NCI-H128 (cell line): ENCODE measurements around the gene HOXC6.

Source experiments
- DNase-seq: peaks from one replicate; lab custom pipeline; 2025; ENCODE audit not compliant: unreplicated experiment; lab: John Stamatoyannopoulos, UW

HOXC6 gene

GRCh38 chr12:54001283-54002187 lies 26.7 kb upstream of the HOXC6 start:
- no peak for DNase-seq

- no peak for DNase-seq
Observed at GRCh38 chr12:54002278-54002914, 25.8 kb upstream of the HOXC6 start.

GRCh38 chr12:54002915-54003389 lies 25.3 kb upstream of the HOXC6 start:
- no peak for DNase-seq

GRCh38 chr12:54003625-54004024 lies 24.6 kb upstream of the HOXC6 start:
- no peak for DNase-seq

GRCh38 chr12:54004063-54004840 lies 24.0 kb upstream of the HOXC6 start:
- DNase-seq, result no peak

GRCh38 chr12:54004841-54005530 lies 23.3 kb upstream of the HOXC6 start:
- DNase-seq, result no peak

GRCh38 chr12:54005531-54005852 lies 22.7 kb upstream of the HOXC6 start:
- no peak for DNase-seq

GRCh38 chr12:54005853-54006558 lies 22.2 kb upstream of the HOXC6 start:
- DNase-seq, result peak; percentile 74

- no peak for DNase-seq
Observed at GRCh38 chr12:54006559-54007220, 21.6 kb upstream of the HOXC6 start.

GRCh38 chr12:54007538-54008259 lies 20.5 kb upstream of the HOXC6 start:
- DNase-seq, result no peak

- no peak for DNase-seq
Observed at GRCh38 chr12:54008260-54008552, 20.0 kb upstream of the HOXC6 start.

- no peak for DNase-seq
Observed at GRCh38 chr12:54009171-54010052, 18.8 kb upstream of the HOXC6 start.

GRCh38 chr12:54010053-54010971 lies 17.9 kb upstream of the HOXC6 start:
- no peak for DNase-seq

GRCh38 chr12:54010972-54011664 lies 17.1 kb upstream of the HOXC6 start:
- no peak for DNase-seq

GRCh38 chr12:54011665-54012532 lies 16.3 kb upstream of the HOXC6 start:
- no peak for DNase-seq
